GM21526 (cell line): ENCODE results near the gene ARSG.
A peak's percentile ranks its signal among the peaks of the same experiment; 100 is the strongest.

Experiments
- ATAC-seq: cut with Tn5 transposase; IDR thresholded peaks from one replicate; pipeline ENCODE4 v1.9.1; 2021; ENCODE audit warnings: moderate library complexity; ENCODE audit not compliant: unreplicated experiment, low FRiP score

The ARSG gene

DNA sequence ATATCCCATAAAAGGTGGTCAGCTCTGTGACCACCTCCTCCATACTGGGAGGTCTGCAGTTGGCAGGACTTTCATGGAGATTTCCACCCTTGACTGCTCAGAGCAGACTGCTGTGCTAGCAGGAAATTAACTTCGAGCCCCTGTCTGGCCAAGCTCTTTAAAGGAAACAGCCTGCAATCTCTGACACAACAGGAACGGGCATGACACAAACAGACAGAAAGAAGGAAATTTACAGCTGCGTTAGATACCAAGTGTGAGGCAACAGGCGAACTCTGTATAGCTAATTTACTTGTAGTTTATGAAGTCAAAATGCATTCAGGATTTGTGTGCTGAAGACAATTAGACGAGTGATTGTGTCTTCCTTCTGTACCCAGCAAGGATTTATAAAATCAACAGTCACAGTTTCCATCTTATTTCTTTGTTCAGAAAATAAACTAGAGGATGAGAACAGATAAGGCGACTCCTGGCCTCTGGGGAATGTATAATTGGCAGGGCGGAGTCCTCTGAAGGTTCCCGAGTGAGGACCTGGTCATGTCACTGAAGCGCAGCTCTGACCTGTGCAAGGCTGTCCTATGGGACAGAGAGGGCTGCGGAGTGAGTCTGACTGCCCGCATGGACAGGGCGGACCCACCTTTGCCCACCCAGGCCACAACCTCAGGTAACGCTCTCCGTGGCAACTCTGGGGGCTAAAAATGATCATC is 149.9 kb downstream of the ARSG start:
- ATAC-seq = no peak

DNA sequence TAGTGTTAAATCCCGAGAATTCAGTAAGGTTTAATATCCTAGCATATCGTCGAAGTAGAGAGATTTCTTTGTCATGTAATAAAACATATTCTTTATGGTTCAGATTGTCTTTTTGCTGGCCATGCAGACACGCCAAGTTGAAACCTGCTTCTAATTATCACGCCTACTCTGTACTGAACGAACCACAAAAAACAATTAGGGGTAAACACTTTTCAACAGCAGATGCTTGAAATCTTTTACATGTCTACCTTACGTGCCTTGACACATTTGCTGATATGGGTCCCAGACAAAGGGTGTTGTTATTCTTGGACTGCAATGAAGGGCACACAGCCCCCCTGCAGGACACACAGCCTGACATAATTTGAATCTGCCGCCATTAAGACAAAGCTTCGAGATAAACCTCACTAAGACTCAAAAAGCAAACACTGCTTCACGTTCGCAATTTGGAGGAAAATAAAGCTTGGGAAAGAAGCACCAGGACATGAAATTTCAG is 152.7 kb downstream of the ARSG start:
- ATAC-seq = no peak

DNA sequence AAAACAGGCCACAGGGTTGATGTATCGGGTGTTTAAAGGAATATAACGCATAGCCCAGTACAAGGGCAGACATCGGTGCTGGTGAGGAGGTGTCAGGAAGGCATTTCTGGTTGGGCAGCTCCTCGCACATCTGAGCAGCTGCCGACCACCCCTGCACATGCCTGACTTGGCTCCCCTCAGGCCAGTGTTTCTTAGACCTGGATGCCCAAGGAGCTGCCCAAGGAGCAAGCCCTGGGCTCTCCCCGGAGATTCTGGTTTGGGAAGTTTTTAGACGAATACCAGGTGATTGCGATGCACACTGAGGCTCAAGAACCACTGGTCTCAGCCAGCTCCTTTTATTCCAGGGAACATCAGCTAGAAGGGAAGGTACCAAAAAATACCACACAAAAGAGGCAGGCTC is 154.4 kb downstream of the ARSG start:
- no peak for ATAC-seq

DNA sequence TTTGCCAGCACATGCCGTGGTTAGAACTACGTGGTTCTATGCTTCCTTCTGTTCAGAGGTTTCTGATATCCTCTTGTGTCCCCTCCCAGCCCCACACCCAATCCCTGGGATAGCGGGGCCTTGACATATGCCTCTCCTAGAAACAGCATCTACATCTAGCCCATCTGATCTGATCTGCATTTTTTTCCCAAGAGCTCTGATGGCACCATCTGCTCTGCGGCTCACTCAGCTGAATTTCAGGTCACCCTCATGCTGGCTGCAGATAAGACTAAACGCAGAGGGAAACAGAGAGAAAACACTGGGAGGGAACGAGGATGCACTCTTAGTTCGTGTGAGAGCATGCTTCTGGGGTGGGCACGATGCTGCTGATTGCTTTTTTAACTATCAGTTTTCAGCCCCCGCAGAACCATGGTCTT is 155.3 kb downstream of the ARSG start:
- ATAC-seq = no peak

DNA sequence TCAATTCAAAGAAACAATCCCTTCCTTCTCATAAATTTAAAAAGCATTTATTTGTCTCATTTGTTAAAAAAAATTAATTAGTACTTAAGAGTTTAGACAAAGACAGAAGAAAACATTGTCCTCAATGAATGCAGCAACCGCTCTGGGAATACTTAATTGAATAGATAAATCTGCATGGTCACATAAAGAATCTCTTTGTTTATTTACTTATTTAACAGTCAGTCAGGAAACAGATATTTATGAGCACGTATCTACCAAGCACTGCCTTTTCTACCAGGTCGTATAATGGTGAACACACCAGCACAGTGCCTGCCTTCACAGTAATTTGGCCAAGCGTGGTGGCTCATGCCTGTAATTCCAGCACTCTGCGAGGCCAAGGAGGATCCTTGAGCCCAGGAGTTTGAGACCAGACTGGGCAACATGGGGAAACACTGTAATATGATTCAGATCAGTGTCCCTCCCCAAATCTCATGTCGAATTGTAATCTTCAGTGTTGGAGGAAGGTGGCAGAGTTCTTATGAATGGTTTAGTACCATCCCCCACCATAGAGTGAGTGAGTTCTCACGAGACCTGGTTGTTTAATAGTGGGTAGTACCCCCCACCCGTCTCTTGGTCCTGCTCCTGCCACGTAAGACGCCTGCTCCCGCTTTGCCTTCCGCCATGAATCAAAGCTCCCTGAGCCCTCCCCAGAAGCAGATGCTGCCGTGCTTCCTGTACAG is 157.9 kb downstream of the ARSG start:
- ATAC-seq = no peak

DNA sequence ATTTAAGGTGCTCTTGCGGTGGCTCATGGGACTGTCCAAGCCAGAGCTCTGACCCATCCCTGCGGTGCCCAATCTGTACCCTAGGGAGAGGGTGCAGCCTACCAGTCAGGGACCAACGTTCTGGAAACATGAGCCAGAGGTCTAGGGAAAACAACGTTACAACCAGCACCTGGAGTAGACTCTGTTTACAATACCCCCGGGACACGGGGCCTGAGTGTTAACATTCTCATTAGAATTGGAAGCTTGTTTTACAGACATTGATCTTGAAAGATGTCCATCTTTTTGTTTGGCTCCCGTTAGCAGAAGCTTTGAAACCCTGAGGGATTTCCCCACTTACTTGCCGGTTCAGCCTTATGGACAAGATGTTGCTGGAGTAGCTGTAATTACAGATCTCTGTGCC is 159.1 kb downstream of the ARSG start:
- ATAC-seq = no peak

DNA sequence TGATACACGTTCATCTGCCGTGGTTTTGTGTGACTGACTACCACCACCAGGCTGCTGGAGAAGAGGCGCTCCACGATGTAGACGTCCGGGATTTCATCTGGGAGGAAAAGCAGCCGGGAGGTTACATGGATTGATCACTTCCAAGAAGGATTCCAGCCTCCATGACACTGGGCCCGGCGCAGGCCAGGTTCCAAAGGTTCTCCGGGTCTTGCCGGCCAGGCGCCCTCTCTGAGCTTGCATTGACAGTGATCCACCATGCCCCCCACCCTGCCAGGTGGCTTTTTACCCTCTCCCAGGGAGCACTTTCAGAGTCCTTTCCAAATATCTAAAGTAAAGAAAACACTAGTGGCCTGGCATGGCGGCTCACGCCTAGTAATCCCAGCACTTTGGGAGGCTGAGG is 159.5 kb downstream of the ARSG start:
- no peak for ATAC-seq

DNA sequence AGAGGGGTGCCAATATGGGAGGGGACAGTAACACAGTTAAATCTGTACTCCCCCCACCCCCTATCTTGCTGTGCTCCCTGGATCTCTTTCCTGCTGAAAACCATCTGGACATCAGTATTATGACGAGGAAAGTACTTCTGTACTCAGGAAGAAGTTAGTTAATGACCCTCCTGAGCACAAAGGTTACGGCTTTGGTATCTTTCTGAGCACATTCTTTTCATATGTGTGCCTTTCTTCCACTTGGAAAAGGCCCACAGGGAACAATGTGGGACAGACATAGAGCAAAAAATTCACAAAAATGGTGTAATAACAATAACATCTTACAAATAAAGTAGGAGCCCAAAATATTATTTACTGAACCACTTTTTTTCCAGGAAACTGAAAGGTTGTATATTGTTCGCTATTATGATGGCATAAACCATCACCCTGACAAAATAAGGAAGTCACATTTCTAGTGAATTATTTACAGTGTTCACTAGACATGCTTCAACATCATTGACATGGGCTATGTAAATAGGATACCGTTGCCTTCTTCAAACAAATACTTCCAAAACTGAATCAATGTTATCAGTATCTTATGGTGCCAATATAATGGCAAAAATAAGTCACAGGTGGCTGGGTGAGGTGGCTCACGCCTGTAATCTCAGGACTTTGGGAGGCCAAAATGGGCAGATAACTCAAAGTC is 160.5 kb downstream of the ARSG start:
- no peak for ATAC-seq

DNA sequence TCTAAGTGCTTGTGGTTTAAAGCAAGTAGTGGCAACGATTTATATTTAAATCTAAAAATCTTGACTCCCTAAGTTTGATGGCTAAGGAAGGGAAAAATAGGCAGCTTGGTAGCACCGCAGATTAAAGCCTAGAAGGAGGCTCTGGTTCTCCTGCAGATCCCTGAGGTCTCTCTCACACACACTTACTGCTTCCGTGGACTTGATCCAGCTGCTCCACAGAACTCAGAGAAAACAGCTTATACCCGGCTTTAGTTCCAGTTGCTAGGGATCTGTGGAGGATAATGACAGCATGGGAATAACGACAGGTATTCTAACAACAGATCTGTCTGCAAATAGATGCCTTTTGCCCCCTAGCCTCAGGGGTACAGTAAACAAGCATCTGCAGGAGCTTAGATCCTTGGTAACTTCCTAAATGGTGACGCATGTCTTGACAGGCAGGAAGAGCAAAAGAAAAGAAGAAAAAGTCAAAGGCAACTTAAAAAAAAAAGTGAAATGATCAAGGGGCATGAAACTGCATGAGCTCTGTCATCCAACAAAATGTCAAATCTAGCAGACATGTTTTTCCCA is 161.5 kb downstream of the ARSG start:
- no peak for ATAC-seq

DNA sequence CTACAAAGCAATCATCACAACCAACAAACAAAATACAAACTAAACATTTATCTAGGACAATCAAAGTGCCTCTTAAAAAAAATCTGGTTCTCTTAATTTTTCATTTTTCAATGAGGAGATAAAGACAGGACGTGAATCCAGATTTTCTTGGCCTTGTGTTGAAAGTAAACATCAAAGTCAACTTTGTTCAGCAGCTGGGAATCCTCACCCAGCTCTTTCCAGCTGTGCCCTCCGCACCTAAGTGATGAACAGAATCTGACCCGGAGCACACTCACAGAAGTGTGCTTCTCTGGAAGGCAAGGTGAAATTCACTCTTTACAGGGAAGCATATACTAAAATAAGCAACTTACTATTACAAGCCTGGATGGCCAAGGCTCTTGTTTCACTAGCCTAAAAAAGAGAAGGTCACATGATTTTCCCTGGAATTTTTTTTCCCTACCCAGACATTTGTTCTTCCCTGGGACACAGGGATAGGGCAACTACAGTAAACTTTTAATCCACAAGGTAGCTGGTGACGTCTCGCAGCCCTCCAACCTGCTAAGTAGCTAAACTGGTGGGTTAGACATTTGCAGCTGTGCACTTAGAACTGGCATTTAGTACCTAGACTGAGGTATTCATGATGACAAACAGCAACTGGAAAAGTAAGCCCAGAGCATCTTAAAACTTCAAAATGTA is 162.8 kb downstream of the ARSG start:
- no peak for ATAC-seq

DNA sequence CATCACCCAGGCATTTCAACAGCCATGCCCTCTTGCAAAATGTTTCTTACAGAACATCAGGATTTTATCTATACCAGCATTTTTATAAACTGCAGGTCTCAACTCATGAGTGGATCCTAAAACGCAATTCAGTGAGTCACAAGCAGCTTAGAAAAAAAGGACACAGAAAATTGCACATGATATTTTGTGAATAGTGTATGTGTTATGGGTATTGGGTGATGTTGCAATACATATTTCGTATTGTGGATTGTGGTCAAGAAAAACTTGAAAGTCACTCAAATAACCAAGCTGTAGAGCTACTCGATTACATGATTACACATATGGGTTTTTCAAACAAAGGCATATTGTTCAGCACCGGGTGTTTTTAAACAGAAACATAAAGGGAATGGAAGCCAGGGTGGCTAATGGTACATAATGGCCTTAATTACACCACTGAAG is 164.6 kb downstream of the ARSG start:
- ATAC-seq = no peak

DNA sequence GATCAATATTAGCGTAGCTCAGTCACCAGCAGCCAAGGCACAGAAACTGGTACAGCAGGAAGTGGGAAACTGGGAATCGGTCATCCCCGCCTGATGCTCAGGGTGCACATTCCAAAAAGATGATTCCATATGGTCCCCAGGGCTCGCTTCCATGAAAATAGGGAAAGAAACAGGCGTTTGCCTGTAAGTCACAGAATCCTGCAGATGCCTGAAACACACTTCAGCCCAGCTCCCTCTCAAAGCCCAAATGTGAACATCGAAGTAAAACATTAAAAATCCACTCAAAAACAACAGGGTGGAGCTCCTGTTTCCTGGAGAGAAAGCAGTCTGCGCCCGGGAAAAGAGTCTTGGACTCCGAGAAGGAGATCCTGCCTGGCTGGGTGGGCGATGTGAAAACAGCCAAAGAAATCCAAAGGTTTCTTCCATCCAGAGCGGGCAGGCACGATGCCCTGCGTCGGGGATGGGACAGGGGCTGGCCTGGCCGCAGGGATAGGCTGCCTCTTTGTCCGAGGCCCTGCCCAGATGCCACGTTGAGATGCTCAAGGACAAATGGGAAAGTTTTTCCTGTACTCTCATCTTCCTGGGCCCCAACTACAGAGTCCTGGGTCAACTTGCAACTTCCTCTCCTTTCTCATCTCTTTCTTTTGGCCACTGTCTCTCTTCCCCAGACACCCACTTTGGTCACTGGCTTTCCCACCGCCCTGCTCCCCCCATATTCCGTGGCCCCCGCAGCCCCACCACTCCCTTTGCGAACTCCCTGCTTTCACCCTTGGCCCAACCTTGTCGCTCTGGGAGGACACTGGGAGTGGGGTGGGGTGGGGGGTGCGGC is 165.3 kb downstream of the ARSG start:
- ATAC-seq = no peak

DNA sequence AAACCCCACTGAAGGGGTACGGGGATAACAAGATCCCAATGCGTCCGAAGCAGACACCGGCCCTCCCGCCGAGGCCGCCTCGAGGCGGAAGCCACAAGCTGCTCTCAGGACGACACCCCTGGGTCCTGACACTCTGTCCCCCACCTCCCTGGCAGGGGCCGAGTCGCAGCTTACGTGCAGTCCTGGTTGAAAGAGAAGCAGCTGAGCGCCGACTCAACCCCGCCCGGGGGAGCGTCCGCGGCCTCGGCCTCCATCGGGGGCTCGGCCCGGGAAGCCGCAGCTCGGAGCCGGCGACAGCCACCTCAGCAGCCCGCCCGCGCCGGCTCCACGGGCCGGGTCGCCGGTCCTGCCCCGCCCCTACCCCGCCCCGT is 165.9 kb downstream of the ARSG start, which contains the start of gene WIPI1:
Gene WIPI1 (minus strand): TSS at position 329 of the 371 bp plus-strand sequence. CDS start 75 bp downstream, at position 254.
- peak; percentile 20 for ATAC-seq

DNA sequence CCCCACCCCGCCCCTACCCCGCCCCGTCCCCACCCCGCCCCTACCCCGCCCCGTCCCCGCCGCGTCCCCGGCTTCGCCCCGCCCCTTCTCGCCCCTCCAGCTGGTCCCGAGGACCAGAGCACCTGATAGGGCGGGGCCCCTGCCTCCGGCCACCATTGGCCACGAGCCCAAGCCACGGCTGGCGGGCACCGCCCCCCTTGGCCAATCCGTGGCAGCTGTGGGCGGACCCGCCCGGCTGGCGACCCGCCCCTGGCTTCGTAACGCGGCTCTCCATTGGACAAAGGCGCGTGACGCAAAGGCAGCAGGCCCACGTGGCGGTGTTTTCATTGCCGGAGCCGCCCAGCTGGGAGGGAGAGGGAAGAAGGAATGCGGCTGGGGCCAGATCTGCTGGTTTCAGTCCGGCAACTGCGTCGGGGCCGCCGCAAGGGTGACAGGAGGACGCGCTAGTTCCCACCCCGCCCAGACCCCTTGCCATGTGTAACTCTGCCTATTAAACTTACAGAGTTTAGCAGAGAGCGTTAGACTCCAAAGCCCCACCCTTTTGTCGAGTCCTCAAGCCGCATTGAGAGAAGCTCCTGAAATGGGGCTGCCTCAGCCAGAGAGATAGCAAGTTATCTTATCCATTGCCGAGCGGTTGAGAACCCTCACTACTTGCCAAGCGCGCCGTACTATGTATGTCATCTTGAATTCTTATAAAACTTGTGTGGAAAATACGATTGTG is 166.4 kb downstream of the ARSG start:
- ATAC-seq = peak; percentile 71

DNA sequence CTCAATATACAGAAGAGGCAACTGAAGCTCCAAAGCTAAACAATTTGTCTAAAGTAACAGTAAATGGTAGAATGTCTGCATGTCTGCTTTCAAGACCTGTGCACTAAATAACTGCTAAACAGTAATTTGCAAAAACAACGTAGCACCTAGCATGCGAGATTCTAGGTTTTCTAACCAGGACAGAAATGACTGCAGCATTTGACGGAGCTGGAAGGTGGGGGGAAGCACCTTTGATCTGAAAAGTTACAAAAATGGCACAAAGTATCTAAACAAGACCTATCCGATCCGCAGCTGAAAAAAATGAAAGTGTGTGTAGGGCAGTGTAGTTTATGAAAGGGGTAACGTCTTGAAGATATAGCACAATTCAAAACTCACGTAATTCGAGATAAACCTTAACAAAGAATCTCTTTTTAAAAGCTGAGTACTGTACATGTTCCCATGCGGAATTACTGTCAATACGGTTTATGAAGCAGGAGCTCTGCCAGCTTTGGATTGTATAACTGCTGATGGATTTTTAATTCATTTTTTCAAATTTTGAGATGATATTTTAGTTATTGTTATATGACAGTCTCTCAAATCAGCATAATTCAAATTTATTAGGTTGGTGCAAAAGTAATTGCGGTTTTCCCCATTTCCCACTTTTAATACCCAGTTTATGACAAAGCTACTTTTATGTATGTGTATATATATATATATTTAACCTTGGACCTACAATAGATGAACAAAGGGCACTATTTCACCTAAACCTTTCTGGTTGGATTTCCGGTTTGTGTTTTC is 167.2 kb downstream of the ARSG start:
- no peak for ATAC-seq

DNA sequence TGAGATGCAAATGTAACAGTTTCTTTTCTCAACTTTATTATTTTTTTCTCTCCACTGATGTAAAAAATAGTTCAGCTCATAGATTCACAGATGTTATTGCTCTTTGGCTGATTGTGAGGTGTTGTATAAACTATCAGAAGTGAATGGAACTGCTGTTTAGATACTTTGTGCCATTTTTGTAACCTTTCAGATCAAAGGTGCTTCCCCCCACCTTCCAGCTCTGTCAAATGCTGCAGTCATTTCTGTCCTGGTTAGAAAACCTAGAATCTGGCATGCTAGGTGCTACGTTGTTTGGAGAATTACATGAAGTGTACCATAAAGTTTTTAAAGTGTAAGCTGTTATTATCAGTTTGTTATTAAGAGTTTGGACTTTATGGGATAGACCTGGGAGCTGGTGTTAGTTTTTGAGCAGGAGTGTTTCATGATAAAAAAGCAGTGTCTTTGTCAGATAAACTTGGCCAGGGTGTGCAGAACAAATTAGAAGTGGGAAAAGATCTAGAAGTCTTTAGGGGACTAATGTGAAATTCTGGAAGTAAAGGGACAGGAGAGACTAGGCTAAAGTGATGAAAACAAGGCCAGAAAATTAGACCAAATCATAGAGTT is 167.8 kb downstream of the ARSG start:
- peak; percentile 27 for ATAC-seq

DNA sequence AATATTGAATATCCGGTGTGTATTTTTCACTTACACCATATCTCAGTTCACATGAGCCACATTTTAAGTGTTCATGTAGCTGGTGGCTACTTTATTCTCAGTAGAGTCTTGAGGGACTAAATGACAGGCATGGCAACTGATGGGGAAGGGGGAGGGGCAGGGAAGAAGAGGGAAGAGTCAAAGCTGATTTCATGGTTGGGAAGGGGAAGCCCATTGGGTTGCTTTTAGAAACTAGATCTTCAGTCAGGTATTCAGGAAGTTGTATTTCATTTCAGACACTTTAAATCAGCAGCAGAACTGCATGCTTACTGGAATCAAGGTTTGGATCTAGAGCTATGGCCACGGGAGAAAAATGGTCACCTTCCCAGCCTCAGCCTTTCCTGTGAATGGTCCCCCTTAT is 168.9 kb downstream of the ARSG start:
- ATAC-seq = no peak

DNA sequence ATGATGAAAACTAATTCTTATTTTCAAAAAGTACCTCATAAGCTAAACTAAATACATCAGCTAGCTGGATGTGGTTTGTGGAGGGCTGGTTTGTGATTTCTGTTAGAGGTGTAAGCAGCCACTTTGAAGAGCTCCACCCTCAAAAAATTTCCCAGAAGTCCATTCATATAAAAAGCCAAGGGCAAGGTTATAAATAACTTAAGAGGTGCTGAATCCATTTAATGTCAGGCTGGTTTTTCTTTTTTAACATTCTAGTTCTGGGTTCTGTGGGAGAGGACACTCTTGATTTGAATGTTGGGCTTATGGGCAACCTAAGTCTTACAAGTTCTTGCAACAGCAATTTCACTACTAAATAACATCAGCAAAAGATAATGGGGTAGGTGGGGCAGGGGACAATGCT is 169.4 kb downstream of the ARSG start:
- ATAC-seq = no peak
